ENCODE data around the gene DNER. TPM values are rescaled to one million over a fixed set of nuclear protein-coding genes. Genes with fewer than 3 reads are reported as not detected.

The DNER gene
- total and polyA plus RNA-seq, 2 of the 4 experiments (the other 2 are of a cell fraction): under 0.01 to 0.14 TPM

DNA sequence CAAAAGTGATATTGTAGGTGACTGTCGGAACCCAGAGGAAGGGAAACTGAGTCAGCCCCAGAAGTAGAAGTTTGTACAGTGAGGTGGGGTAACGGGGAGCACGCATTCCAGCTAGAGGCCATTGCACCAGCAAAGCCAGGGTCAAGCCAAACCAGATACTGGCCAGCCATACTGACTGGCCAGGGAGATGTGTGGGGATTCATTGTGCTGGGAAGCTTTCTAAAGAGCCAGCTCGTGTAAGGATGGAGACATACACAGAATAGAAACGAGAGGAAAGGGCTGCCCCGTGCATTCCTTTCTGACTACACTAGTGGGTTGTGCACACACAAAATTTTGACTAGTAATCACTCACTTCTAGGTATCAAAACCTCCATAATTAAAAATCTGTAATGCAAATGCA is 268.0 kb downstream of the DNER start:
- dilution Hi-C loops (cut with HindIII; ENCODE audit: low sequenced_read_pairs, unreplicated experiment): no loop called here
- Histone ChIP-seq H4K8ac (ENCODE audit: low read depth in 2 of 2, low read length in 2 of 2) (no peak overlapping the region), H3K14ac (replicated peaks; ENCODE audit: low read depth, low read length) (no peak overlapping the region), H2AFZ (replicated peaks; ENCODE audit: low read length, poor library complexity) (no peak overlapping the region), H3K4ac (ENCODE audit: low read depth, low read length) (no peak overlapping the region), H3K27ac (ENCODE audit: insufficient read depth, low read length) (no peak overlapping the region), H3K9me3 (ENCODE audit: control insufficient read depth, insufficient read depth, low read length) (no peaks in the 10 kb centered on the region), H2AK9ac (replicated peaks; ENCODE audit: low read depth, low read length, poor library complexity) (no peak overlapping the region), H3K36me3 (ENCODE audit: control insufficient read depth, insufficient read depth, low read length) (no peaks in the 10 kb centered on the region), H3K18ac (ENCODE audit: low read depth, low read length) (no peak overlapping the region), H3K56ac (ENCODE audit: extremely low read depth, insufficient read depth, low read length) (no peak overlapping the region), H4K91ac (ENCODE audit: insufficient read depth, low read depth, low read length) (no peak overlapping the region; the same call in 1 of the 2 replicates), H3K4me2 (ENCODE audit: low read depth, low read length) (no peak overlapping the region), H3K23ac (ENCODE audit: low read depth, low read length) (no peak overlapping the region), H3K9me1 (ENCODE audit: insufficient read depth, low read length) (no peaks in the 10 kb centered on the region; the same call in 1 of the 2 replicates), H4K20me1 (ENCODE audit: insufficient read depth, low read length) (no peaks in the 10 kb centered on the region), H3K9ac (ENCODE audit: low read depth, low read length) (no peak overlapping the region), H2AK5ac (ENCODE audit: low read depth, low read length) (no peak overlapping the region), H4K5ac (ENCODE audit: low read depth, low read length) (no peak overlapping the region), H3K4me1 (ENCODE audit: control insufficient read depth, insufficient read depth, low read length) (peaks cover 5% of the 10 kb centered on the region), H2BK5ac (ENCODE audit: low read depth, low read length, poor library complexity, severe bottlenecking) (no peak overlapping the region), H3K4me3 (ENCODE audit: insufficient read depth, low read depth, low read length) (no peak overlapping the region), H2BK15ac (ENCODE audit: low read depth, low read length) (no peak overlapping the region), H2BK20ac (ENCODE audit: low read depth, low read length) (no peak overlapping the region), H2BK120ac (ENCODE audit: low read depth, low read length) (no peak overlapping the region), H3K79me1 (ENCODE audit: low read depth in 1 of 2, low read length in 2 of 2) (no peaks in the 10 kb centered on the region), H3K27me3 (ENCODE audit: control insufficient read depth, insufficient read depth, low read length) (no peaks in the 10 kb centered on the region)
- intact Hi-C loops (cut with micrococcal nuclease): no loop called here
- ATAC-seq (ENCODE audit: low read depth) (no peak), DNase-seq (no peak)
- 79% methylated on average over 3 of the region's 6 CpGs; no CpG with 5 or more reads in 1 of the 2 experiments for WGBS, 2 experiments (ENCODE audit: extremely low coverage in 2 of 2, insufficient read length in 1 of 2)
- ChIA-PET CTCF (no interaction called here), POLR2A (ENCODE audit: unreplicated experiment) (no interaction called here)
- no peak for TF ChIP-seq CTCF (conservative IDR thresholded peaks at IDR 0.05; ENCODE audit: low read depth, low read length)
- no peak for TF ChIP-seq MAFK (IDR thresholded peaks at IDR 0.05; ENCODE audit: low read depth, low read length)
- TF ChIP-seq RCOR1 (IDR thresholded peaks at IDR 0.05; ENCODE audit: insufficient replicate concordance, low read length): no peak
- TF ChIP-seq FOS (IDR thresholded peaks at IDR 0.05; ENCODE audit: low read depth, low read length): no peak
- no peak for TF ChIP-seq MXI1 (IDR thresholded peaks at IDR 0.05; ENCODE audit: borderline replicate concordance, low read depth, low read length)
- no peak for TF ChIP-seq SMC3 (IDR thresholded peaks at IDR 0.05; ENCODE audit: low read depth, low read length)
- no peak for TF ChIP-seq BHLHE40 (IDR thresholded peaks at IDR 0.05; ENCODE audit: low read depth, low read length)
- TF ChIP-seq CHD1 (IDR thresholded peaks at IDR 0.05; ENCODE audit: low read depth, low read length): no peak
- TF ChIP-seq NFE2L2 (IDR thresholded peaks at IDR 0.05; ENCODE audit: low read depth, low read length): no peak
- BruUV-seq (replicated peaks): no TSS peak
- in situ Hi-C loops (cut with MboI; ENCODE audit: low sequenced_read_pairs): no loop called here

All from IMR-90 (cell line).